Spleen (tissue), 7 donors: Measurements from ENCODE around the gene GSG1L.

ENCODE experiments used
- POLR2A ChIP-seq, 3 donors: fragments of 450-650 bp; IDR thresholded peaks; one replicate each; pipeline ENCODE4 v1.5.1; 2017; ENCODE audit warnings: antibody characterized with exemption in 3 of 3, mild to moderate bottlenecking in 1 of 3
- POLR2AphosphoS5 ChIP-seq, 3 donors: sonication (generic); formaldehyde crosslinking; IDR thresholded peaks; one replicate each; pipeline ENCODE4 v1.5.1; 2017; ENCODE audit warnings: antibody characterized with exemption in 3 of 3
- TF ChIP-seq, protein P1 (sequence below), 11 experiments: fragments of 200-600 bp in 7 of 11; fragments of 450-650 bp in 4 of 11; sonication (generic) in 4 of 11; IDR thresholded peaks in 8 of 11; conservative IDR thresholded peaks in 3 of 11; 1 replicate in 7 of 11; 2 replicates in 4 of 11; pipeline versions ENCODE4 v1.4.0 to v1.8.0; 2016 to 2021; ENCODE audit warnings: antibody characterized with exemption in 11 of 11, inconsistent platforms in 4 of 11, mild to moderate bottlenecking in 1 of 11
- donor health status: DM: no; HTN: no; CAD: no; lungs with moderate emphysema.
- donor health status: DM: no; HTN: no; CAD: no.
- donor health status: DM: no; HTN: no; CAD: no.

DNA sequence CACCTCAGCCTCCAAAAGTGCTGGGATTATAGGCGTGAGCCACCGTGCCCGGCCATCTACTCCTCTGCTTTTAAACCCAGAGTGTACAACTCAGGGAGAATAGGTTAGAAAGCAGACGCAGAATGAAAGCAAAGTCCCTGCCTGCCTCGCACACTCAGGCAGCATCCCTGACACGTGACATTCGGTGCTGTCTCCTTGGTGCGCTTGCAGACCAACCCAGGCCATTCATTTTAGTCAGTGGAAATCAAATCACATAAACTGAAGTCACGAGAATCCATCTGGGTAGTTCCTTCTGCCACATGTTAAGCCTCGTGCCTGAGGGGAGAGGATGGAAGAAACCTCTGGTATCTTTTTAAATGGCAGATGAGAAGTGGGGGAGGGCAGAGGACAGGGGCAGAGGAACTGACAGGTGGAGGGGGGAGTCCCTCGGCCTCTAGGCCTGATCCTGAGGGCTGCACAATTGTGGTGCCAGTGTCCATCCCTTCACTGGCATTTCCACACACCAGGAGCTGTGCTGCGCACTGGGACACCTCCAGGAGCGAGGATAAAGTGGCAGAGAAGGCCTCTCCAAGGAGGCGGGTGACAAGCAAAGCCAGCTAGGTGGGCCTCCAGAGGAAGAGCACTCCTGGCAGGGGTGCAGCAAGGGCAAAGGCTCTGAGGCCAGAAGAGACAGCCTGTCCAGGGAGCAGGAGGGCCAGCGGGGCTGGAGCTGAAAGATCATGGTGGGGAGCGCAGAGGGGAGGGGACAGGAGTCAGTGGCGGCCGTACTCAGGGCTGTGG is 317.2 kb downstream of the GSG1L start:
- TF ChIP-seq, protein P1, sequence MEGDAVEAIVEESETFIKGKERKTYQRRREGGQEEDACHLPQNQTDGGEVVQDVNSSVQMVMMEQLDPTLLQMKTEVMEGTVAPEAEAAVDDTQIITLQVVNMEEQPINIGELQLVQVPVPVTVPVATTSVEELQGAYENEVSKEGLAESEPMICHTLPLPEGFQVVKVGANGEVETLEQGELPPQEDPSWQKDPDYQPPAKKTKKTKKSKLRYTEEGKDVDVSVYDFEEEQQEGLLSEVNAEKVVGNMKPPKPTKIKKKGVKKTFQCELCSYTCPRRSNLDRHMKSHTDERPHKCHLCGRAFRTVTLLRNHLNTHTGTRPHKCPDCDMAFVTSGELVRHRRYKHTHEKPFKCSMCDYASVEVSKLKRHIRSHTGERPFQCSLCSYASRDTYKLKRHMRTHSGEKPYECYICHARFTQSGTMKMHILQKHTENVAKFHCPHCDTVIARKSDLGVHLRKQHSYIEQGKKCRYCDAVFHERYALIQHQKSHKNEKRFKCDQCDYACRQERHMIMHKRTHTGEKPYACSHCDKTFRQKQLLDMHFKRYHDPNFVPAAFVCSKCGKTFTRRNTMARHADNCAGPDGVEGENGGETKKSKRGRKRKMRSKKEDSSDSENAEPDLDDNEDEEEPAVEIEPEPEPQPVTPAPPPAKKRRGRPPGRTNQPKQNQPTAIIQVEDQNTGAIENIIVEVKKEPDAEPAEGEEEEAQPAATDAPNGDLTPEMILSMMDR (IDR thresholded peaks at IDR 0.05 in 8 of 11, conservative IDR thresholded peaks at IDR 0.05 in 3 of 11): no peak
- TF ChIP-seq POLR2A (IDR thresholded peaks at IDR 0.05) (no peak), POLR2AphosphoS5 (IDR thresholded peaks at IDR 0.05) (no peak)
